ENCODE measurements around the gene EIF1B.

DNA sequence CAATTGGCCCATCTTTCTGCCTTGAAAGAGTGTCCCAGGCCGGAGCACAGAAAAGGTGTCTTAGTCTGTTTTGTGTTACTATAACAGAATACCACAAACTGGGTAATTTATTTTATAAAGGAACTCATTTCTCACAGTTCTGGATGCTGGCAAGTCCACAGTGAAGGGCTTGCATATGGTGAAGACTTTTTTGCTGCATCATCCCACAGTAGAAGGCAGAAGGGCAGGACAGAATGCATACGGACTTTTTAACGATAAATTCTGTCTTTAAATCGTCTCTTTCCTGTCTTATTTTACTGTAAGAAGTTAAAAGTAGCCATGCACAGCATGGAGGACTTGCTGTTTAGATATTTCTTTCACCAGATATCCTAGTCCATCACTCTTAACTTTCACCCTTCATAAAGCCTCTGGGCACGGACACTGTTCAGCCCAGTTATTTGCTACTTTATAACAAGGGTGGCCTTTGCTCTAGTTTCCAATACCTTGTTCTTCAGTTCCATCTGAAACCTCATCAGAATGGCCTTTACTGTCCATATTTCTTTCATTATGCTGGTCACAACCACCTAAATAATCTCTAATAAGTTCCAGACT is 10.3 kb upstream of the EIF1B start:
- TF ChIP-seq, protein P1, sequence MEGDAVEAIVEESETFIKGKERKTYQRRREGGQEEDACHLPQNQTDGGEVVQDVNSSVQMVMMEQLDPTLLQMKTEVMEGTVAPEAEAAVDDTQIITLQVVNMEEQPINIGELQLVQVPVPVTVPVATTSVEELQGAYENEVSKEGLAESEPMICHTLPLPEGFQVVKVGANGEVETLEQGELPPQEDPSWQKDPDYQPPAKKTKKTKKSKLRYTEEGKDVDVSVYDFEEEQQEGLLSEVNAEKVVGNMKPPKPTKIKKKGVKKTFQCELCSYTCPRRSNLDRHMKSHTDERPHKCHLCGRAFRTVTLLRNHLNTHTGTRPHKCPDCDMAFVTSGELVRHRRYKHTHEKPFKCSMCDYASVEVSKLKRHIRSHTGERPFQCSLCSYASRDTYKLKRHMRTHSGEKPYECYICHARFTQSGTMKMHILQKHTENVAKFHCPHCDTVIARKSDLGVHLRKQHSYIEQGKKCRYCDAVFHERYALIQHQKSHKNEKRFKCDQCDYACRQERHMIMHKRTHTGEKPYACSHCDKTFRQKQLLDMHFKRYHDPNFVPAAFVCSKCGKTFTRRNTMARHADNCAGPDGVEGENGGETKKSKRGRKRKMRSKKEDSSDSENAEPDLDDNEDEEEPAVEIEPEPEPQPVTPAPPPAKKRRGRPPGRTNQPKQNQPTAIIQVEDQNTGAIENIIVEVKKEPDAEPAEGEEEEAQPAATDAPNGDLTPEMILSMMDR (IDR thresholded peaks at IDR 0.05; ENCODE audit: insufficient read depth, low read length), result no peak
- TF ChIP-seq, protein P2, sequence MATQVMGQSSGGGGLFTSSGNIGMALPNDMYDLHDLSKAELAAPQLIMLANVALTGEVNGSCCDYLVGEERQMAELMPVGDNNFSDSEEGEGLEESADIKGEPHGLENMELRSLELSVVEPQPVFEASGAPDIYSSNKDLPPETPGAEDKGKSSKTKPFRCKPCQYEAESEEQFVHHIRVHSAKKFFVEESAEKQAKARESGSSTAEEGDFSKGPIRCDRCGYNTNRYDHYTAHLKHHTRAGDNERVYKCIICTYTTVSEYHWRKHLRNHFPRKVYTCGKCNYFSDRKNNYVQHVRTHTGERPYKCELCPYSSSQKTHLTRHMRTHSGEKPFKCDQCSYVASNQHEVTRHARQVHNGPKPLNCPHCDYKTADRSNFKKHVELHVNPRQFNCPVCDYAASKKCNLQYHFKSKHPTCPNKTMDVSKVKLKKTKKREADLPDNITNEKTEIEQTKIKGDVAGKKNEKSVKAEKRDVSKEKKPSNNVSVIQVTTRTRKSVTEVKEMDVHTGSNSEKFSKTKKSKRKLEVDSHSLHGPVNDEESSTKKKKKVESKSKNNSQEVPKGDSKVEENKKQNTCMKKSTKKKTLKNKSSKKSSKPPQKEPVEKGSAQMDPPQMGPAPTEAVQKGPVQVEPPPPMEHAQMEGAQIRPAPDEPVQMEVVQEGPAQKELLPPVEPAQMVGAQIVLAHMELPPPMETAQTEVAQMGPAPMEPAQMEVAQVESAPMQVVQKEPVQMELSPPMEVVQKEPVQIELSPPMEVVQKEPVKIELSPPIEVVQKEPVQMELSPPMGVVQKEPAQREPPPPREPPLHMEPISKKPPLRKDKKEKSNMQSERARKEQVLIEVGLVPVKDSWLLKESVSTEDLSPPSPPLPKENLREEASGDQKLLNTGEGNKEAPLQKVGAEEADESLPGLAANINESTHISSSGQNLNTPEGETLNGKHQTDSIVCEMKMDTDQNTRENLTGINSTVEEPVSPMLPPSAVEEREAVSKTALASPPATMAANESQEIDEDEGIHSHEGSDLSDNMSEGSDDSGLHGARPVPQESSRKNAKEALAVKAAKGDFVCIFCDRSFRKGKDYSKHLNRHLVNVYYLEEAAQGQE (IDR thresholded peaks at IDR 0.05; ENCODE audit: insufficient replicate concordance, low read depth), result no peak
- TF ChIP-seq GABPA (IDR thresholded peaks at IDR 0.05; ENCODE audit: low read depth) (no peak), SPI1 (IDR thresholded peaks at IDR 0.05; ENCODE audit: borderline replicate concordance, low read depth) (no peak)

All from HL-60 (cell line).